ENCODE measurements around the gene SPTBN1. TPM values are rescaled to one million over a fixed set of nuclear protein-coding genes. Genes with fewer than 3 reads are reported as not detected.

Gene SPTBN1
- total RNA-seq, 1 donor, result 200 TPM

DNA sequence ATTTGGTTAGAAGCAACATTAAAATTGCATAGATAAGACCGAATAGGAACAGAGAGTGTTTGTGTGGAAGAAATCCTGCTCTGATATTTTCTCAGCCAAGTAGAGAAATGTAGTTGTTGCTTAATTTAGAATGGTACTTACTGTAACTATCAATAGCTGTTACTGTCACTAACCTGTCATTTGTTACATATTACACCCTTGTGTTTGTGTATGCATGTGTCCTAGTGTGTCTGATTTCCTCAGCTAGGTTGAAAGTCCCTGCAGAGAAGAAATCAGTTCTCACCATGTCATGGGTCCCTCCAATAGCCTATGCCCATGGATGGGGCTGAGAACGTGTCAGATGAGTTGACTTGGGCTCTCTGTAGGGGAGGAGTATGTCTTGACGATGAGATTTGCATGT, 94.4 kb downstream of the SPTBN1 start:
- H3K4me3 ChIP-seq (ENCODE audit: low read depth, low read length), result no peak overlapping the region
- DNase-seq (ENCODE audit: low read depth), result no peak
- TF ChIP-seq, protein P1, sequence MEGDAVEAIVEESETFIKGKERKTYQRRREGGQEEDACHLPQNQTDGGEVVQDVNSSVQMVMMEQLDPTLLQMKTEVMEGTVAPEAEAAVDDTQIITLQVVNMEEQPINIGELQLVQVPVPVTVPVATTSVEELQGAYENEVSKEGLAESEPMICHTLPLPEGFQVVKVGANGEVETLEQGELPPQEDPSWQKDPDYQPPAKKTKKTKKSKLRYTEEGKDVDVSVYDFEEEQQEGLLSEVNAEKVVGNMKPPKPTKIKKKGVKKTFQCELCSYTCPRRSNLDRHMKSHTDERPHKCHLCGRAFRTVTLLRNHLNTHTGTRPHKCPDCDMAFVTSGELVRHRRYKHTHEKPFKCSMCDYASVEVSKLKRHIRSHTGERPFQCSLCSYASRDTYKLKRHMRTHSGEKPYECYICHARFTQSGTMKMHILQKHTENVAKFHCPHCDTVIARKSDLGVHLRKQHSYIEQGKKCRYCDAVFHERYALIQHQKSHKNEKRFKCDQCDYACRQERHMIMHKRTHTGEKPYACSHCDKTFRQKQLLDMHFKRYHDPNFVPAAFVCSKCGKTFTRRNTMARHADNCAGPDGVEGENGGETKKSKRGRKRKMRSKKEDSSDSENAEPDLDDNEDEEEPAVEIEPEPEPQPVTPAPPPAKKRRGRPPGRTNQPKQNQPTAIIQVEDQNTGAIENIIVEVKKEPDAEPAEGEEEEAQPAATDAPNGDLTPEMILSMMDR (IDR thresholded peaks at IDR 0.05; ENCODE audit: insufficient read depth, low read depth, low read length), result no peak

DNA sequence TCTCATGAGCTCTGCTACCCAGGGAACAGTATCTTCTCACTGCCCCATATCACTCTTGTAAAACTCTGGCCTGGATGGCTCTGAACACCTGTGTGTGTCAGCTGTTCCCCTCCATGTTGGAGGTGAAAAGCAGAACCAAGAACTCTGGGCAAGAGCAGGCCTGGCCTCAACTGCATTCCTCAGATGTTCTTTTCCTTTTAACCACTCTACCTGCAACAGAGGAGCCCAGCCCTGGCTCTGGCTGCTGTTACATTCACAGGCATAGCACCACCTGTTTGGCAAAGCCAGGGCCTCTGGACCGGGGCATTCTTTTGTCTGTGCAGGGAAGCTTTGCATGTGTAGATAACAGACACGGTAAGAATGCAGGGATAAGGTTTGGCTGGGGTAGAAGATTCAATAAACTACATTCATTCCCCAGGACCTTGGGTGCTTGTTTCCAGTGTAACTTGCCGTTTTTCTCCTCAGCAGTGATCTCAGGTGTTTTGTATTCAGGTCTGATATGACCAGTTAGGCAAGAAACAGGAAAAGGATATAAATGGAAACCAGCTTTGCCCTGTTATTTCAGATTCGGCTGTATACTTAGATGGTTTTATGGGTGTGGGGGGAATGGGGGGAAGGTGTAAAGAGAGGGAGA, 95.1 kb downstream of the SPTBN1 start:
- TF ChIP-seq, protein P1 (IDR thresholded peaks at IDR 0.05; ENCODE audit: insufficient read depth, low read depth, low read length), result no peak
- H3K4me3 ChIP-seq (ENCODE audit: low read depth, low read length), result no peak overlapping the region
- DNase-seq (ENCODE audit: low read depth), result no peak

- H3K4me3 ChIP-seq (ENCODE audit: low read depth, low read length), result no peak overlapping the region
- no peak for DNase-seq (ENCODE audit: low read depth)
- TF ChIP-seq, protein P1 (IDR thresholded peaks at IDR 0.05; ENCODE audit: insufficient read depth, low read depth, low read length), result no peak
Measured at GRCh38 chr2:54553075-54553474, 96.9 kb downstream of the SPTBN1 start.

GRCh38 chr2:54553775-54554174, 97.6 kb downstream of the SPTBN1 start:
- H3K4me3 ChIP-seq (ENCODE audit: low read depth, low read length), result no peak overlapping the region
- no peak for DNase-seq (ENCODE audit: low read depth)
- TF ChIP-seq, protein P1 (IDR thresholded peaks at IDR 0.05; ENCODE audit: insufficient read depth, low read depth, low read length), result no peak

GRCh38 chr2:54555318-54555837, 99.3 kb downstream of the SPTBN1 start:
- no peak for DNase-seq (ENCODE audit: low read depth)
- no peak overlapping the region for H3K4me3 ChIP-seq (ENCODE audit: low read depth, low read length)
- TF ChIP-seq, protein P1 (IDR thresholded peaks at IDR 0.05; ENCODE audit: insufficient read depth, low read depth, low read length), result no peak

DNA sequence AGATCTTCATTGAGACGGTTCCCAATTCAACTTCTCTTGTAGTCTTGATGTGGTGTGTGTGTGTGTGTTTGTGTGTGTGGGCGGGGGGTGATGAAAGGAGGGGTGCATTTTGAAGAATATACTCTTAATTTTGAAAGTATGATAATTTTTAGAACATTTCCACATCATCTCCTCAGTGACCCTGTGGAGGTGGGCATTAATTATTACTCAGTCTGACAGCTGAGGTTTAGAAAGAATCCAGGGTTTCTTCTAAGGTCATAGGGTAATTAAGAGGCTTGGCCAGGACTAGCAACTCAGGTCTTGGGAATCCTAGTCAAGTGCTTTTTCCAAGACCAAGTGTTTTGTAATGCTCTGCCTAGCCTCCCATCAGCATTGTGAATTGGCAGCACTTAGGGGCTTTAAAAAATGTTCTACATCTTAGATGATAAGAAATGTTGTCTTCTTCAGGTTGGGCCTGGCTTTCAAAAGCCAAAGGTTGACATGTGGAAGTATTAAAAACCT, 100.5 kb downstream of the SPTBN1 start:
- TF ChIP-seq, protein P1 (IDR thresholded peaks at IDR 0.05; ENCODE audit: insufficient read depth, low read depth, low read length), result no peak
- DNase-seq (ENCODE audit: low read depth), result peak; percentile 99

More for the DNA sequence above, 100.5 kb downstream of the SPTBN1 start:
- no peak overlapping the region for H3K4me3 ChIP-seq (ENCODE audit: low read depth, low read length)
